Aorta (tissue), 5 donors: Measurements from ENCODE around the gene BORCS6. TPM values are rescaled to one million over a fixed set of nuclear protein-coding genes. Genes with fewer than 3 reads are reported as not detected.

Experiments
- ATAC-seq: fragments of 200-7000 bp; cut with Tn5 transposase; one replicate; pipeline ENCODE4 v1.9.1; 2022; ENCODE audit warnings: moderate library complexity; ENCODE audit not compliant: low FRiP score
- DNase-seq, 2 donors: peaks; one replicate each; pipeline ENCODE4 v3.0.0-alpha.2; 2020
- H3K27ac ChIP-seq, 2 donors: one replicate each; pipeline ENCODE4 v1.5.1; 2013; ENCODE audit warnings: low read length in 2 of 2, mild to moderate bottlenecking in 2 of 2, moderate library complexity in 2 of 2, control low read depth in 1 of 2, inconsistent platforms in 1 of 2, low read depth in 1 of 2
- H3K27me3 ChIP-seq, 2 donors: one replicate each; pipeline ENCODE4 v1.6.1; 2013; ENCODE audit warnings: control low read depth in 1 of 2, low read length in 1 of 2, mild to moderate bottlenecking in 1 of 2, moderate library complexity in 1 of 2; ENCODE audit not compliant: insufficient read depth in 2 of 2, control insufficient read depth in 1 of 2
- H3K36me3 ChIP-seq, 2 donors: one replicate each; pipeline ENCODE4 v1.6.1; 2013; ENCODE audit warnings: control low read depth in 1 of 2, low read length in 1 of 2, mild to moderate bottlenecking in 1 of 2; ENCODE audit not compliant: insufficient read depth in 2 of 2, control insufficient read depth in 1 of 2
- H3K4me1 ChIP-seq, 2 donors: one replicate each; pipeline ENCODE4 v1.6.1; 2013; ENCODE audit warnings: low read length in 2 of 2, control low read depth in 1 of 2, mild to moderate bottlenecking in 1 of 2, moderate library complexity in 1 of 2; ENCODE audit not compliant: insufficient read depth in 2 of 2, control insufficient read depth in 1 of 2
- H3K4me3 ChIP-seq, 2 donors: one replicate each; pipeline ENCODE4 v1.5.1; 2013; ENCODE audit warnings: low read length in 2 of 2, control low read depth in 1 of 2, mild to moderate bottlenecking in 1 of 2
- H3K9me3 ChIP-seq: one replicate; pipeline ENCODE4 v1.6.1; 2013; ENCODE audit warnings: mild to moderate bottlenecking, low read length; ENCODE audit not compliant: control insufficient read depth
- WGBS, 2 donors: extraction: QIAGEN DNeasy Blood & Tissue Kit; methylation state at CpG; one replicate each; pipeline ENCODE4 v1.1.7; 2013; 5-methylcytosine and 5-hydroxymethylcytosine counted together
- intact Hi-C, 2 donors: fragments of 100-400 bp; cut with DNase I; formaldehyde crosslinking; loops; one replicate each; pipeline versions ENCODE4 v1.14.2 to v1.15.0; 2022
- microRNA-seq, 2 donors: library from miRNA; unstranded; fragments of <30 nt; microRNA quantifications; one replicate each; pipeline ENCODE4 v1.2.0, GENCODE V29; 2020
- polyA plus RNA-seq, 2 donors: library from polyadenylated mRNA; stranded (reverse); fragments of 200-250 nt; gene quantifications; one replicate each; pipeline ENCODE4 v1.2.3, GENCODE V29; 2013
- total RNA-seq, 2 donors: library from RNA; stranded (reverse); fragmentation: NEBNext Ultra II Directional; extraction: Animal tissue kit (Norgen Biotek cat#: 25700); gene quantifications; one replicate each; pipeline ENCODE4 v1.2.1, GENCODE V29; 2021
- donor health status: healthy with polysubstance abuse.
- donor health status: Bipolar disorder and iron deficiency.
- donor health status: DM: no; HTN: no; CAD: no.
- donor health status: DM: no; HTN: no; CAD: no.
- donor health status: DM: yes; HTN: yes; CAD: no.

BORCS6 gene
- total and polyA plus RNA-seq, 4 donors: 5.2 to 9.4 (median 7.2) TPM

DNA sequence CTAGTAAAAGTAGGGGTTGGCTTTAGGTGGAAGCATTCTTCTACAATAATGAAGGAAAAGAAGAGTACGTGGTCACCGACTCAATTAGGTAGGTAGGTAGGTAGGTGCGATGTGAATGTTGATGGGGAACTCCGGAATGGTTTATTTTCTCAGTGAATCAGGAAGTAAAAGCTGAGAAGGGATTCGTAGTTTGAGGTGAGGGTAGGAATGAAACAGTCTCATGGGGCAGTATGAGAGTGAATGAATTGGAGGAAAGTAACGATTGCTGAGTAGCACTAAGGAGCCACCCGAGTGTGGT, 51.7 kb downstream of the BORCS6 start:
- no peak for ATAC-seq
- Histone ChIP-seq H3K4me3 (no peak overlapping the region), H3K9me3 (no peaks in the 10 kb centered on the region), H3K27ac (no peak overlapping the region), H3K27me3 (no peaks in the 10 kb centered on the region), H3K4me1 (peaks cover 0 to 1% of the 10 kb centered on the region in 2 donors), H3K36me3 (peaks cover 0 to 26% of the 10 kb centered on the region in 2 donors)
- intact Hi-C loops: loop anchor here in 1 of 2 donors (1.0 to 2.0 kb wide), 3 partner anchors 20 to 49 kb away; partner anchors contain the start of gene ALOXE3
- WGBS, 2 donors: 0 to 3% methylated on average over 7 of the region's 7 CpGs
- DNase-seq: no peak

Small RNA genes lying within 50 kb of the gene (microRNA-seq; reads per million reads assigned to microRNA genes)
- gene MIR4521 (7.0 to 78.1 reads per million in 2 donors), gene MIR6883 (0 to 3.0 reads per million in 2 donors)

Other genes with a start within 250 kb of the BORCS6 start
- not detected for gene GUCY2D, start 187.6 kb downstream of the BORCS6 start, total RNA-seq
- not detected for gene GUCY2D, start 187.6 kb downstream of the BORCS6 start, polyA plus RNA-seq
- 1 to 10 TPM in 1 of 2 donors, under 1 TPM in 1; 0.15 to 1.0 TPM for gene ALOX15B, start 151.1 kb downstream of the BORCS6 start, total RNA-seq
- 1 to 10 TPM in 1 of 2 donors, under 1 TPM in 1; 0.26 to 2.0 TPM for gene ALOX15B, start 151.1 kb downstream of the BORCS6 start, polyA plus RNA-seq
- not detected for gene ALOX12B, start 102.5 kb downstream of the BORCS6 start, total RNA-seq
- gene ALOX12B, start 102.5 kb downstream of the BORCS6 start, polyA plus RNA-seq: under 1 TPM in 1 of 2 donors, not detected in 1; 0.25 TPM
- gene ALOXE3, start 71.7 kb downstream of the BORCS6 start, total RNA-seq: not detected
- not detected for gene ALOXE3, start 71.7 kb downstream of the BORCS6 start, polyA plus RNA-seq
- under 1 TPM; 0.19 to 0.30 TPM for gene HES7, start 66.1 kb downstream of the BORCS6 start, total RNA-seq
- gene HES7, start 66.1 kb downstream of the BORCS6 start, polyA plus RNA-seq: 1 to 10 TPM in 1 of 2 donors, not detected in 1; 1.6 TPM
- 100 to 1,000 TPM; 100 to 297 TPM for gene PER1, start 37.8 kb downstream of the BORCS6 start, total RNA-seq
- gene PER1, start 37.8 kb downstream of the BORCS6 start, polyA plus RNA-seq: 100 to 1,000 TPM in 1 of 2 donors, 10 to 100 TPM in 1; 34.3 to 246 TPM
- 10 to 100 TPM; 73.4 to 80.8 TPM for gene VAMP2, start 27.2 kb downstream of the BORCS6 start, total RNA-seq
- gene VAMP2, start 27.2 kb downstream of the BORCS6 start, polyA plus RNA-seq: 100 to 1,000 TPM in 1 of 2 donors, 10 to 100 TPM in 1; 59.7 to 105 TPM
- gene TMEM107, start 13.8 kb downstream of the BORCS6 start, total RNA-seq: 10 to 100 TPM in 1 of 2 donors, 1 to 10 TPM in 1; 8.9 to 12.3 TPM
- 10 to 100 TPM in 1 of 2 donors, 1 to 10 TPM in 1; 9.9 to 20.9 TPM for gene TMEM107, start 13.8 kb downstream of the BORCS6 start, polyA plus RNA-seq
- 1 to 10 TPM in 1 of 2 donors, under 1 TPM in 1; 0.81 to 3.1 TPM for gene AURKB, start 20.4 kb upstream of the BORCS6 start, total RNA-seq
- gene AURKB, start 20.4 kb upstream of the BORCS6 start, polyA plus RNA-seq: not detected
- gene CTC1, start 57.9 kb upstream of the BORCS6 start, total RNA-seq: 10 to 100 TPM; 43.3 to 59.2 TPM
- gene CTC1, start 57.9 kb upstream of the BORCS6 start, polyA plus RNA-seq: 10 to 100 TPM in 1 of 2 donors, 1 to 10 TPM in 1; 4.6 to 36.4 TPM
- 10 to 100 TPM; 21.3 to 25.4 TPM for gene PFAS, start 59.1 kb upstream of the BORCS6 start, total RNA-seq
- gene PFAS, start 59.1 kb upstream of the BORCS6 start, polyA plus RNA-seq: 1 to 10 TPM; 1.4 to 8.3 TPM
- gene RANGRF, start 98.5 kb upstream of the BORCS6 start, total RNA-seq: 10 to 100 TPM; 20.3 to 21.7 TPM
- gene RANGRF, start 98.5 kb upstream of the BORCS6 start, polyA plus RNA-seq: 10 to 100 TPM; 28.7 to 53.7 TPM
- 1 to 10 TPM; 3.0 to 4.8 TPM for gene SLC25A35, start 105.2 kb upstream of the BORCS6 start, total RNA-seq
- gene SLC25A35, start 105.2 kb upstream of the BORCS6 start, polyA plus RNA-seq: 1 to 10 TPM; 1.0 to 6.6 TPM
- gene ARHGEF15, start 120.1 kb upstream of the BORCS6 start, total RNA-seq: 10 to 100 TPM; 18.6 to 36.5 TPM
- gene ARHGEF15, start 120.1 kb upstream of the BORCS6 start, polyA plus RNA-seq: 1 to 10 TPM in 1 of 2 donors, under 1 TPM in 1; 0.75 to 2.1 TPM
- not detected for gene ODF4, start 149.7 kb upstream of the BORCS6 start, total RNA-seq
- not detected for gene ODF4, start 149.7 kb upstream of the BORCS6 start, polyA plus RNA-seq
- gene RPL26, start 193.0 kb upstream of the BORCS6 start, total RNA-seq: 1,000 to 10,000 TPM; 1,055 to 1,238 TPM
- gene RPL26, start 193.0 kb upstream of the BORCS6 start, polyA plus RNA-seq: 1,000 to 10,000 TPM; 3,230 to 6,952 TPM
- not detected for gene RNF222, start 207.6 kb upstream of the BORCS6 start, total RNA-seq
- not detected for gene RNF222, start 207.6 kb upstream of the BORCS6 start, polyA plus RNA-seq
- 100 to 1,000 TPM; 110 to 135 TPM for gene NDEL1, start 245.7 kb upstream of the BORCS6 start, total RNA-seq
- 10 to 100 TPM; 52.3 to 79.3 TPM for gene NDEL1, start 245.7 kb upstream of the BORCS6 start, polyA plus RNA-seq